Brain pericyte (primary cell): ENCODE data around the gene ARMC7.
"Not testable (repeated sequence)": the region's sequence is repeated elsewhere in the genome, so short reads cannot be mapped to it uniquely, and the experiment has no call there.

ENCODE experiments used
- DNase-seq: peaks from one replicate; pipeline ENCODE4 v3.0.0-alpha.2; 2012; ENCODE audit warnings: low read depth, low spot score

ARMC7 gene

DNA sequence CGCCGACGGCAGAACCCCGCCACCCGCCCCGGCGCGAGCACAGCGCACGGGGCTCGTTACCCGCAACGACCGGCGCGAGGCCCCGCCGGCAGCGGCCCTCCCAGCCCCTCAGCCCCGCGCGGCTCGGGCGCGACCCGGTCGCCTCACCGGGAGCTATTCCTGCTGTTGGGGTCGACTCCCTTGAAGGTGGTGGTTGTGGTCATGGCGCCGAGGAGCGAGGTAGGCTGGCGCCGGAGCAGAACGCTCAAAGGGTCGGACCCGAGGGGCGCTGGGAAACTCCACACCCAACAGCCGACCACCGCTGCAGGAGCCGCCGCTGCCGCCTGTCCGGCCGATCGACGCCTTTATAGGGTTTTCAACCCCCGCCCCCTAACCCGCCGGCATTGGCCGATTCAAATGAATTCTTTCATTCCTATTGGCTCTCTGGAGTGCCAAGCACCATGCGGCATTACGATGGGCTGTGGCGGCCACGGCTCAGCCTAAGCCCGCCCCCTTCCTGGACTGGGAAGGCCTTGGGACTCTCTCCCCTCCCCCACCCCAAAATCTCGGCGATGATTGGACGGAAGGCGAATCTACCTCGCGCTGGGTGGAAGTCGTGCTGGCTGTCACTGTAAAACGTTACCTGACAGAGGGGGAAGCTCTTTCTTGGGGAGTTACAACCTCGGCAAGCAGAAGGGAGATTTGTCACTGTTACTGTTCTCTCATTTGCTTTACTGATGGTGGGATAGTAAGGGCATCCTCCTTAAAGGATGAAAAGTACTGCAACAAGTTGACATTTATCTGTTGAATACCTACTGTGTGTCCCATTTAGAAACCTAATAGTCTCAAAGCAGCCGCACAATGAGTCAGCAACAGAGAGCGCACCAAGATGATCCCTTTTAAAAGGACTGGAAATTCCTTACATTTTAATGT lies 44.7 kb downstream of the ARMC7 start, which contains the start of gene JPT1:
JPT1 (minus strand) TSS at position 318 of the 912 bp plus-strand sequence; CDS start at position 203, 115 bp downstream.
- peak; percentile 96 for DNase-seq

DNA sequence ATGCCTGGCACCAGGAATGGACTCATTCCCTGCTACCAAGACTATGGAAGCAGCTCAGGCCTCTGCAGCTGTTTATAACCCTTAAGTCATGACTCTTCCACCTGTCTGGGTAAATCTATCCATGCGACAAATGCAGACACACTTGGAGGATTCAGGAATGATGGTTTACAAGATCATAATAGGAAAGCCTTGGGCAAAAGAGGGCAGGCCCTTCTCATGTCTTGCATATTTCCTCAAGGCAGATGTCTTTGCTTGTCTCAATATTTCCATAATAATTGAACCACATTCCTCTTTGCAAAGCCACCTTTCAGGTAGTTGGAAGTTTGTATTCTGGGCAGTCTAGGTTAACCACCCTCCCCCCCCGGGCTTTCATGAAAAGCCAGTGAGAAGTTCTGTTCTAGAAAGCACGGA lies 45.4 kb downstream of the ARMC7 start:
- DNase-seq, result no peak

DNA sequence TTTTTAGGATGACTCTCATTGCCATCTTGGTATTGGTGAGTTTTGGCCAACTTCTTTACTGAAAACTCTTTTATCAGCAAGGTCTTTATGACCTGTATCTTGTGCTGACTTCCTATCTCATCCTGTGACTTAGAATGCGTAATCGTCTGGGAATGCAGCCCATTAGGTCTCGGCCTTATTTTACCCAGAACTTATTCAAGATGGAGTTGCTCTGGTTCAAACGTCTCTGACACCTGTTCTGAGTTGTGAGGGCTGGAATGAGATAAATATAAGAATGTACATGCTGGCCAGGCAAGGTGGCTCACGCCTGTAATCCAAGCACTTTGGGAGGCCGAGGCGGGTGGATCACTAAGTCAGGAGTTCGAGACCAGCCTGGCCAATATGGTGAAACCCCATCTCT lies 48.7 kb downstream of the ARMC7 start:
- DNase-seq, result not testable (repeated sequence)

GRCh38 chr17:75159196-75160031 lies 49.6 kb downstream of the ARMC7 start:
- no peak for DNase-seq

DNA sequence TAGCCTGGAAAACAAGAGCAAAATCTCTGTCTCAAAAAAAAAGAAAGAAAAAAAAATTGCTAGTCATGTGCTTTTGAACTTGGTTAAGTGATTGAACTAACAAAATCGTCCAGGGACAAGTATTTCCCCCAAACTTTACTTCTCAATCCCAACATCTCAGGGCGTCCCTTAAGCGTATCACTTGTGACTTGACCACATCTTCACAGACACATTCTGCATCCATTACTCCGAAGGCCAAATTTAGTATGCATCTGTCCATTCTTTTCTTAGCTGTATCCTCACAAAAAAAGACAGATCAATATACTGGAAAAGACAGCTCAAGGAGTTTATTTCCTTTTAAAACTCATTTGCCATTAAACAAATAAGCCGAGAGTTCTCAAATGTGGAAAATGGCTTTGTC lies 50.4 kb downstream of the ARMC7 start:
- no peak for DNase-seq

- DNase-seq, result no peak
Observed at GRCh38 chr17:75163074-75163473, 53.3 kb downstream of the ARMC7 start.

DNA sequence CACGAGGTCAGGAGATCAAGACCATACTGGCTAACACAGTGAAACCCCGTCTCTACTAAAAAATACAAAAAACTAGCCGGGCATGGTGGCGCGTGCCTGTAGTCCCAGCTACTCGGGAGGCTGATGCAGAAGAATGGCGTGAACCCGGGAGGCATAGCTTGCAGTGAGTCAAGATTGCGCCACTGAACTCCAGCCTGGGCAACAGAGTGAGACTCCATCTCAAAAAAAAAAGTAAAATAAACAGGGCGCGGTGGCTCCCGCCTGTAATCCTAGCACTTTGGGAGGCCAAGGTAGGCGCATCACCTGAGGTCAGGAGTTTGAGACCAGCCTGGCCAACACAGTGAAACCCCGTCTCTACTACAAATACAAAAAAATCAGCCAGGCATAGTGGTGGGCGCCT lies 54.8 kb downstream of the ARMC7 start:
- not testable (repeated sequence) for DNase-seq

DNA sequence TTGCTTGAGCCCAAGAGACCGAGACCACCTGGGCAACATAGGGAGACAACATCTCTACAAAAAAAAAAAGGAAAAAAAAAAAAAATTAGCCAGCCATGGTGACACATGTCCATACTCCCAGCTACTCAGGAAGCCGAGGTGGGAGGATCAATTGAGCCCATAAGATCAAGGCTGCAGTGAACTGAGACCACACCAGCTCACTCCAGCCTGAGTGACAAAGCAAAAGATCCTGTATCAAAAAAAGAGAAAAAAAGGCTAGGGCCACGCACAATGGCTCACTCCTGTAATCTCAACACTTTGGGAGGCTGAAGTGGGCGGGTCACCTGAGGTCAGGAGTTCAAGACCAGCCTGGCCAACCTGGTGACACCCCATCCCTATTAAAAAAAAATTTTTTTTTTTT lies 59.2 kb downstream of the ARMC7 start:
- no peak for DNase-seq

DNA sequence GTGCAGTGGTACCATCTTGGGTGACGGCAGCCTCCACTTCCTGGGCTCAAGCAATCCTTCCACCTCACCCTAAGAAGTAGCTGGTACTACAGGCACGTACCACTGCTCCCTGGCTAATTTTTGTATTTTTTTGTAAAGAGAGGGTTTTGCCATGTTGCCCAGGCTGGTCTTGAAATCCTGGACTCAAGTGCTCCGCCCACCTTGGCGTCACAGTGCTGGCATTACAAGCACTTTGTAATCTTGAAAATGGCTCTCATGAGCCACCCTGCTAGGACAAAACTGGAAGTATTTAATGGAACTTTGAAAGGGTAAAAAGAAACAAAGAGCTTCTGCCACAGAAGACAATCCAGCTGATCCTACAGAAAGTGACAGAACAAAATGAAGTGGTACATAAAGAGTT lies 63.8 kb downstream of the ARMC7 start:
- no peak for DNase-seq

DNA sequence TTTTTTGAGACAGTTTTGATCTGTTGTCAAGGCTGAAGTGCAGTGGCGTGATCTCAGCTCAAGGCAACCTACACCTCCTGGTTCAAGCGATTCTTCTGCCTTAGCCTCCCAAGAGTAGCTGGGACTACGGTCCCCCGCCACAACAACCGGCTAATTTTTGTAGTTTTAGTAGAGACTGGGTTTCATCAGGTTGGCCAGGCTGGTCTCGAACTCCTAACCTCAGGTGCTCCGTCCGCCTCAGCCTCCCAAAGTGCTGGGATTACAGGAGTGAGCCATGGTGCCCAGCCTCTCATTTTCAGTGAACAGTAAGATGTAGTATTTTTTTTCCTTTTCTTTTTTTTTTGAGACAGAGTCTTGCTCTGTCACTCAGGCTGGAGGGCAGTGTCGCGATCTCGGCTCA lies 65.2 kb downstream of the ARMC7 start:
- DNase-seq, result no peak

DNA sequence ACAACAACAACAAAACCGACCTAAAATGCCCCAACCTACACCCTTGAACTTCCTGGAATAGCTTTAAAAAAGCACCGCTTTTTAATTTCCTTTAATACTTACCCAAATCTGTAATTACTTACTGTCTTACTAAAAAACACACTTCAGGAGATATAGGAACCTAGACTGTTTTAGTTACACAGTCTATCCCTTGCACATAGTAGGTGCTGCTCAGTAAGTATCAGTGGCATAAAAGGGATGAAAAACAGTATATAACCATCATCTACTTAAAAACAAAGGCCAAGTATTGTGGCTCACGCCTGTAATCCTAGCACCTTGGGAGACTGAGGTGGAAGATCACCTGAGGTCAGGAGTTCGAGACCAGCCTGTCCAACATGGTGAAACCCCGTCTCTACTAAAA lies 66.9 kb downstream of the ARMC7 start:
- no peak for DNase-seq

- DNase-seq, result no peak
Observed at GRCh38 chr17:75178453-75178852, 68.7 kb downstream of the ARMC7 start.
